Mesenchymal stem cell (in vitro differentiated cells and primary cell): ENCODE data around the gene PIP4P1.

Source experiments
- DNase-seq: peaks from one replicate; pipeline ENCODE4 v3.0.0-alpha.2; 2013
- H2AFZ ChIP-seq: one replicate; pipeline ENCODE4 v1.6.1; 2013; ENCODE audit warnings: low read depth, mild to moderate bottlenecking, control low read depth, inconsistent platforms, low read length, moderate library complexity
- H2AK5ac ChIP-seq: 2 replicates; pipeline ENCODE4 v1.6.1; 2013; ENCODE audit warnings: low read length, moderate library complexity, mild to moderate bottlenecking, inconsistent platforms; ENCODE audit not compliant: severe bottlenecking
- H2BK120ac ChIP-seq: one replicate; pipeline ENCODE4 v1.6.1; 2013; ENCODE audit warnings: low read depth, mild to moderate bottlenecking, inconsistent platforms, low read length, moderate library complexity
- H2BK12ac ChIP-seq, 2 experiments: one replicate each; pipeline ENCODE4 v1.6.1; 2013; ENCODE audit warnings: inconsistent platforms in 2 of 2, low read length in 2 of 2, mild to moderate bottlenecking in 2 of 2, moderate library complexity in 2 of 2, control low read depth in 1 of 2
- H2BK15ac ChIP-seq: one replicate; pipeline ENCODE4 v1.6.1; 2013; ENCODE audit warnings: mild to moderate bottlenecking, low read depth, inconsistent platforms; ENCODE audit not compliant: poor library complexity, severe bottlenecking
- H2BK5ac ChIP-seq: 2 replicates; pipeline ENCODE4 v1.6.1; 2013; ENCODE audit warnings: low read depth, mild to moderate bottlenecking, low read length, control low read depth, inconsistent platforms; ENCODE audit not compliant: poor library complexity, severe bottlenecking
- H3K14ac ChIP-seq, 2 experiments: one replicate each; pipeline ENCODE4 v1.6.1; 2013; ENCODE audit warnings: inconsistent platforms in 2 of 2, low read length in 2 of 2, control low read depth in 1 of 2, mild to moderate bottlenecking in 1 of 2, moderate library complexity in 1 of 2
- H3K18ac ChIP-seq, 2 experiments: one replicate each; pipeline ENCODE4 v1.6.1; 2013; ENCODE audit warnings: inconsistent platforms in 2 of 2, low read length in 2 of 2, control low read depth in 1 of 2, low read depth in 1 of 2, mild to moderate bottlenecking in 1 of 2
- H3K23ac ChIP-seq, 2 experiments: one replicate each; pipeline ENCODE4 v1.6.1; 2013; ENCODE audit warnings: inconsistent platforms in 2 of 2, low read length in 2 of 2, mild to moderate bottlenecking in 2 of 2, moderate library complexity in 2 of 2, control low read depth in 1 of 2
- H3K27ac ChIP-seq: 2 replicates; pipeline ENCODE4 v1.5.1; 2013; ENCODE audit warnings: mild to moderate bottlenecking, moderate library complexity, low read length, control low read depth, inconsistent platforms; ENCODE audit not compliant: poor library complexity, severe bottlenecking
- H3K27me3 ChIP-seq, 2 experiments: 2 replicates each; pipeline versions ENCODE4 v1.6.1 to v1.7.0; 2013; ENCODE audit warnings: low read length in 2 of 2, mild to moderate bottlenecking in 2 of 2, moderate library complexity in 2 of 2, control low read depth in 1 of 2, inconsistent platforms in 1 of 2; ENCODE audit not compliant: control insufficient read depth in 1 of 2, insufficient read depth in 1 of 2
- H3K36me3 ChIP-seq, 2 experiments: 2 replicates each; pipeline versions ENCODE4 v1.6.1 to v1.7.0; 2013; ENCODE audit warnings: low read length in 2 of 2, control low read depth in 1 of 2, inconsistent platforms in 1 of 2, low read depth in 1 of 2, mild to moderate bottlenecking in 1 of 2; ENCODE audit not compliant: insufficient read depth in 2 of 2, control insufficient read depth in 1 of 2
- H3K4ac ChIP-seq, 2 experiments: one replicate each; pipeline ENCODE4 v1.6.1; 2013; ENCODE audit warnings: inconsistent platforms in 2 of 2, low read length in 2 of 2, mild to moderate bottlenecking in 2 of 2, moderate library complexity in 2 of 2, control low read depth in 1 of 2, low read depth in 1 of 2
- H3K4me1 ChIP-seq: 2 replicates; pipeline ENCODE4 v1.6.1; 2013; ENCODE audit warnings: low read depth, low read length, control low read depth; ENCODE audit not compliant: control insufficient read depth, insufficient read depth
- H3K4me2 ChIP-seq: 2 replicates; pipeline ENCODE4 v1.6.1; 2013; ENCODE audit warnings: low read length, mild to moderate bottlenecking, inconsistent platforms; ENCODE audit not compliant: poor library complexity, severe bottlenecking
- H3K4me3 ChIP-seq, 2 experiments: 2 replicates each; pipeline versions ENCODE4 v1.5.1 to v1.7.0; 2013; ENCODE audit warnings: low read length in 2 of 2, mild to moderate bottlenecking in 2 of 2, control low read depth in 1 of 2, low read depth in 1 of 2; ENCODE audit not compliant: insufficient read depth in 1 of 2
- H3K79me1 ChIP-seq: replicated peaks from 2 replicates; pipeline ENCODE4 v1.6.1; 2013; ENCODE audit warnings: mild to moderate bottlenecking, control low read depth, low read length, inconsistent platforms; ENCODE audit not compliant: poor library complexity, severe bottlenecking
- H3K9ac ChIP-seq: 2 replicates; pipeline ENCODE4 v1.7.0; 2013; ENCODE audit warnings: mild to moderate bottlenecking, low read length, moderate library complexity
- H3K9me3 ChIP-seq: 2 replicates; pipeline ENCODE4 v1.7.0; 2013; ENCODE audit warnings: mild to moderate bottlenecking, low read length; ENCODE audit not compliant: control insufficient read depth
- H4K8ac ChIP-seq: one replicate; pipeline ENCODE4 v1.6.1; 2013; ENCODE audit warnings: inconsistent platforms, mild to moderate bottlenecking, low read length, moderate library complexity
- H4K91ac ChIP-seq: one replicate; pipeline ENCODE4 v1.6.1; 2013; ENCODE audit warnings: mild to moderate bottlenecking, low read length, inconsistent platforms
- WGBS: methylation state at CpG from one replicate; pipeline ENCODE4 v1.1.7; 2013; ENCODE audit warnings: mixed read lengths; 5-methylcytosine and 5-hydroxymethylcytosine counted together

PIP4P1 gene

GRCh38 chr14:20415782-20416206 is 45.4 kb downstream of the PIP4P1 start:
- H3K27ac ChIP-seq = no peak overlapping the region
- no peak overlapping the region for H3K4me3 ChIP-seq
- no peaks in the 10 kb centered on the region for H3K9me3 ChIP-seq
- no peak overlapping the region for H2BK5ac ChIP-seq
- H3K18ac ChIP-seq = no peak overlapping the region
- 33% methylated on average over 1 of the region's 3 CpGs for WGBS
- peak overlapping the region; percentile 24 for H3K9ac ChIP-seq
- peak; percentile 68 for DNase-seq
- H3K4ac ChIP-seq = no peak overlapping the region
- no peaks in the 10 kb centered on the region for H3K36me3 ChIP-seq
- no peak overlapping the region for H3K14ac ChIP-seq
- H3K4me2 ChIP-seq = no peak overlapping the region
- no peak overlapping the region for H2AFZ ChIP-seq
- H2BK15ac ChIP-seq = no peak overlapping the region
- no peaks in the 10 kb centered on the region for H3K4me1 ChIP-seq
- no peak overlapping the region for H4K8ac ChIP-seq
- H2BK120ac ChIP-seq = no peak overlapping the region
- H4K91ac ChIP-seq = no peak overlapping the region
- no peak overlapping the region for H2BK12ac ChIP-seq
- H3K79me1 ChIP-seq = peaks cover 3% of the 10 kb centered on the region
- H3K23ac ChIP-seq = no peak overlapping the region
- no peaks in the 10 kb centered on the region for H3K27me3 ChIP-seq
- H2AK5ac ChIP-seq = no peak overlapping the region

GRCh38 chr14:20413744-20414082 is 47.5 kb downstream of the PIP4P1 start:
- peak overlapping the region; percentile 11 to 63 for H3K18ac ChIP-seq
- H3K4ac ChIP-seq = peak overlapping the region in 1 of 2 experiments; percentile 49
- H2BK120ac ChIP-seq = no peak overlapping the region
- peak overlapping the region in 1 of 2 experiments; percentile 97 for H3K4me3 ChIP-seq
- WGBS = 2% methylated on average over 9 of the region's 9 CpGs
- H2AK5ac ChIP-seq = no peak overlapping the region
- H3K27ac ChIP-seq = peak overlapping the region; percentile 99
- H3K36me3 ChIP-seq = no peaks in the 10 kb centered on the region
- H2BK12ac ChIP-seq = no peak overlapping the region
- DNase-seq = no peak
- peak overlapping the region; percentile 95 for H3K9ac ChIP-seq
- peak overlapping the region; percentile 62 for H3K4me2 ChIP-seq
- H3K23ac ChIP-seq = no peak overlapping the region
- H3K9me3 ChIP-seq = no peaks in the 10 kb centered on the region
- peaks cover 9% of the 10 kb centered on the region for H3K79me1 ChIP-seq
- H4K8ac ChIP-seq = no peak overlapping the region
- peak overlapping the region; percentile 68 for H2AFZ ChIP-seq
- H2BK5ac ChIP-seq = no peak overlapping the region
- H3K14ac ChIP-seq = no peak overlapping the region
- no peaks in the 10 kb centered on the region for H3K4me1 ChIP-seq
- H2BK15ac ChIP-seq = no peak overlapping the region
- H4K91ac ChIP-seq = no peak overlapping the region
- no peaks in the 10 kb centered on the region for H3K27me3 ChIP-seq

GRCh38 chr14:20412876-20413743 is 48.1 kb downstream of the PIP4P1 start, which contains the start of gene TEP1:
Gene TEP1, minus strand, starts transcription at chr14:20413501. Its CDS starts 5,062 bp downstream, at chr14:20408439.
- H3K27me3 ChIP-seq = no peaks in the 10 kb centered on the region
- no peaks in the 10 kb centered on the region for H3K9me3 ChIP-seq
- peak within 1 kb of the TSS; percentile 78 for H2BK120ac ChIP-seq
- peaks cover 14% of the 10 kb centered on the region for H3K79me1 ChIP-seq
- H3K36me3 ChIP-seq = peaks cover 2 to 4% of the 10 kb centered on the region in 2 experiments
- H2BK12ac ChIP-seq = peak within 1 kb of the TSS in 1 of 2 experiments; percentile 95
- H3K9ac ChIP-seq = peak within 1 kb of the TSS; percentile 95
- peak; percentile 93 for DNase-seq
- H2BK5ac ChIP-seq = peak within 1 kb of the TSS; percentile 67
- H4K91ac ChIP-seq = peak within 1 kb of the TSS; percentile 97
- H3K4ac ChIP-seq = peak within 1 kb of the TSS; percentile 57 to 95
- H3K4me1 ChIP-seq = no peaks in the 10 kb centered on the region
- peak within 1 kb of the TSS in 1 of 2 experiments; percentile 74 for H3K14ac ChIP-seq
- peak within 1 kb of the TSS; percentile 83 to 94 for H3K18ac ChIP-seq
- H3K23ac ChIP-seq = peak within 1 kb of the TSS; percentile 37 to 98
- peak within 1 kb of the TSS; percentile 93 for H4K8ac ChIP-seq
- H2BK15ac ChIP-seq = peak within 1 kb of the TSS; percentile 95
- peak within 1 kb of the TSS; percentile 68 for H2AFZ ChIP-seq
- peak within 1 kb of the TSS; percentile 70 for H3K4me2 ChIP-seq
- H2AK5ac ChIP-seq = no peak within 1 kb of the TSS
- H3K4me3 ChIP-seq = peak within 1 kb of the TSS; percentile 89 to 97
- H3K27ac ChIP-seq = peak within 1 kb of the TSS; percentile 99
- WGBS = 0% methylated on average over 35 of the region's 43 CpGs

GRCh38 chr14:20412411-20412810 is 48.8 kb downstream of the PIP4P1 start:
- Histone ChIP-seq H3K4me1 (no peaks in the 10 kb centered on the region), H3K23ac (no peak overlapping the region), H3K27ac (peak overlapping the region; percentile 99), H3K4me2 (peak overlapping the region; percentile 70), H3K9ac (peak overlapping the region; percentile 95), H2BK5ac (no peak overlapping the region), H2BK120ac (peak overlapping the region; percentile 19), H2BK12ac (no peak overlapping the region), H3K9me3 (no peaks in the 10 kb centered on the region), H4K8ac (no peak overlapping the region), H3K18ac (no peak overlapping the region), H3K79me1 (peaks cover 15% of the 10 kb centered on the region), H2AK5ac (no peak overlapping the region), H3K36me3 (peaks cover 9 to 11% of the 10 kb centered on the region in 2 experiments), H3K27me3 (no peaks in the 10 kb centered on the region), H2AFZ (peak overlapping the region; percentile 54), H3K14ac (no peak overlapping the region), H4K91ac (no peak overlapping the region), H3K4ac (no peak overlapping the region), H2BK15ac (no peak overlapping the region), H3K4me3 (peak overlapping the region; percentile 89 to 97)
- 25% methylated on average over 2 of the region's 7 CpGs for WGBS
- peak; percentile 57 for DNase-seq
